Activated T-cell treated with anti-CD3 and anti-CD28 coated beads, Interleukin-2, amount 50 U/mL, for 72 hours (primary cell): ENCODE data around the gene NBAS. TPM values are rescaled to one million over a fixed set of nuclear protein-coding genes. Genes with fewer than 3 reads are reported as not detected.
A peak's percentile ranks its signal among the peaks of the same experiment; 100 is the strongest.
"Not testable (repeated sequence)": the region's sequence is repeated elsewhere in the genome, so short reads cannot be mapped to it uniquely, and the experiment has no call there.

Experiments
- ATAC-seq, 2 donors: fragments of 150-1000 bp; cut with Tn5 transposase; replicated peaks in 1 of 2; 2 replicates each; pipeline ENCODE4 v1.10.0; 2021; ENCODE audit warnings: moderate library complexity in 2 of 2, mild to moderate bottlenecking in 1 of 2
- DNase-seq, 2 donors: peaks; one replicate each; pipeline ENCODE4 v3.0.0; 2021 to 2022; ENCODE audit warnings: mixed read lengths in 1 of 2
- H3K27ac Mint-ChIP-seq: one replicate; pipeline ENCODE4 v1.8.0; 2022; ENCODE audit warnings: mild to moderate bottlenecking, moderate library complexity, mixed read lengths
- H3K27me3 Mint-ChIP-seq: one replicate; pipeline ENCODE4 v1.8.0; 2022; ENCODE audit warnings: low read depth, mixed read lengths
- H3K36me3 Mint-ChIP-seq, 2 donors: one replicate each; pipeline ENCODE4 v1.8.0; 2022; ENCODE audit warnings: mixed read lengths in 2 of 2, mild to moderate bottlenecking in 1 of 2; ENCODE audit not compliant: insufficient read depth in 2 of 2
- H3K4me1 Mint-ChIP-seq: one replicate; pipeline ENCODE4 v1.8.0; 2022; ENCODE audit warnings: low read depth, mixed read lengths
- H3K4me3 Mint-ChIP-seq, 2 donors: one replicate each; pipeline ENCODE4 v1.8.0; 2022; ENCODE audit warnings: mild to moderate bottlenecking in 2 of 2, mixed read lengths in 2 of 2, moderate library complexity in 2 of 2
- H3K9me3 Mint-ChIP-seq, 2 donors: one replicate each; pipeline ENCODE4 v1.8.0; 2022; ENCODE audit warnings: mixed read lengths in 2 of 2
- total RNA-seq, 2 donors: library from RNA; stranded (reverse); gene quantifications; one replicate each; pipeline ENCODE4 v1.2.3, GENCODE V29; 2022

The NBAS gene
- total RNA-seq, 2 donors from 2014 or later, result 45.9 to 50.8 TPM

DNA sequence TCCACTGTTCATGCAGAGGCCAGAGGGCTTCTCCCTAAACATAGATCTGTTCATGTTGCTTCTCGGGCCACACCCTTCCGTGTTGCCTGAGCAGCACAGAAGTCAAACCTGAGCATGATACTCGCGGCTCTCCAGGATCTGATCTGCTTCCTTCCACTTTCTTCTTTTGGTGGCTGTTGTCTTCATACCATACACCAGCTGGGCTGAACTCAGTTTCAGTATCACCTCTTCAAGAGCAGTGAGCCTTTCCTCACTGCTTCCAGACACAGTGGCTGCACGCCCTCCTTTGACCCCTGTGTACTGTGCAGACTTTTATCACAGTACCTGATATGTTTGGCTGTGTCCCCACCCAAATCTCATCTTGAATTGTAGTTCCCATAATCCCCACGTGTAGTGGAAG lies 348.9 kb downstream of the NBAS start:
- H3K27me3 Mint-ChIP-seq, result no peaks in the 10 kb centered on the region
- no peak overlapping the region for H3K27ac Mint-ChIP-seq
- H3K4me1 Mint-ChIP-seq, result peaks cover 10% of the 10 kb centered on the region
- H3K9me3 Mint-ChIP-seq, result peaks cover 15 to 16% of the 10 kb centered on the region in 2 donors
- no peak overlapping the region for H3K4me3 Mint-ChIP-seq
- ATAC-seq (no peak), DNase-seq (no peak)
- peaks cover 30 to 50% of the 10 kb centered on the region in 2 donors for H3K36me3 Mint-ChIP-seq

- Mint-ChIP-seq H3K4me1 (peaks cover 20% of the 10 kb centered on the region), H3K9me3 (peaks cover 16 to 22% of the 10 kb centered on the region in 2 donors), H3K36me3 (peaks cover 33 to 64% of the 10 kb centered on the region in 2 donors)
- not testable (repeated sequence) for ATAC-seq, H3K4me3 Mint-ChIP-seq, H3K27ac Mint-ChIP-seq, H3K27me3 Mint-ChIP-seq, DNase-seq
Observed at GRCh38 chr2:15210542-15210941, 350.6 kb downstream of the NBAS start.

GRCh38 chr2:15206419-15206818 lies 354.7 kb downstream of the NBAS start:
- H3K9me3 Mint-ChIP-seq, result peaks cover 11 to 17% of the 10 kb centered on the region in 2 donors
- no peak overlapping the region for H3K4me3 Mint-ChIP-seq
- H3K36me3 Mint-ChIP-seq, result peaks cover 31 to 53% of the 10 kb centered on the region in 2 donors
- ATAC-seq, result no peak
- H3K27ac Mint-ChIP-seq, result no peak overlapping the region
- no peak for DNase-seq
- H3K4me1 Mint-ChIP-seq, result peaks cover 26% of the 10 kb centered on the region
- no peaks in the 10 kb centered on the region for H3K27me3 Mint-ChIP-seq

DNA sequence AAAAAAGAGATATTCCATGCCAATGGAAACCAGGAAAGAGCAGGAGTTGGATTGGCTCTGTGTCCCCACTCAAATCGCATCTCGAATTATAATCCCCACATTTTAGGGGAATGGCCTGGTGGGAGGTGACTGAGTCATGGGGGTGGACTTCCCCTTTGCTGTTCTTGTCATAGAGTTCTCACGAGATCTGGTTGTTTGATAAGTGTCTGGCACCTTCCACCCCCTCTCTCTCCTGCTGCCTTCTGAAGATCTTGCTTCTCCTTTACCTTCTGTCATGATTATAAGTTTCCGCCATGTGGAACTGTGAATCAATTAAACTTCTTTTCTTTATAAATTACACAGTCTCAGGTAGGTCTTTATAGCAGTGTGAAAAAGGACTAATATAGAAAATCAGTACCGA lies 355.6 kb downstream of the NBAS start:
- Mint-ChIP-seq H3K36me3 (peaks cover 30 to 51% of the 10 kb centered on the region in 2 donors), H3K27ac (no peak overlapping the region), H3K4me1 (peaks cover 26% of the 10 kb centered on the region), H3K4me3 (no peak overlapping the region), H3K9me3 (peaks cover 11 to 15% of the 10 kb centered on the region in 2 donors), H3K27me3 (no peaks in the 10 kb centered on the region)
- peak in 1 of 2 donors; percentile 31 for ATAC-seq
- DNase-seq, result no peak

DNA sequence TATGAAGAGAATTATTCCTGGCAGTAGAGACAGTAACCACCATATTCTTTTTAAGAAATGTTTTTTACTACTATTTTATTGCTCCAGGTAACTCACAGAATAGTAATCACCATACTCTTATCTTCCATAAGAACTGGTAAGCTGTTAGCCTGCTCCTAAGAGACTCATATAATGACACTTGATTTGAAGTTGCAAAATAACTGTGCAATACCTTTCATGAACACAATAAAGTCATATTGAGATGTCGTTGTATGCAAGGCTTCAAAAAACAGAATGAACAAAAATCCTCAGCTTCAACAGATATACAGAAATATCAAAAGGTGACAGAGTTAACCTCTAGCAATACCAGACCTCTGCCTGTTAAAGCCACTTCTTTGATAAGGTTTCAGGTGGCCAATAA lies 360.1 kb downstream of the NBAS start:
- H3K4me1 Mint-ChIP-seq, result peaks cover 11% of the 10 kb centered on the region
- ATAC-seq, result no peak
- DNase-seq, result no peak

DNA sequence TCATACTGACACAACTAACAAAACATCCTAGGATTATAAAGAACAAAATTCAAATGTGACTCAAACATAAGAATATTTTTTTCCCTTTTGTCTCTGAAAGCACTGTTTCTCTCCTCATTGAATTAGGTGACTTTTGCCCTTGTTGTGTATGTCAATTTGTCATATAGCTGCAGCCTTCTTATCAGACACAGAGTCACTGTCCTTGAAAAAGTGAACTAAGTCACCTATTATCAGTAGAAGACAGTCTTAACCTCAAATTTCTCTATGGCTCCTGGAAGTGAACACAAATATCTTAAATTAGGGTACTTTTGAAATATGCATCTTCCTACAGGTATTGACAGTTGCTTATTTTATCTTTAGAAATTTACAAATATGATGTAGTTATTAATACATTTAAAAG lies 360.6 kb downstream of the NBAS start:
- Mint-ChIP-seq H3K9me3 (peaks cover 2 to 5% of the 10 kb centered on the region in 2 donors), H3K27ac (no peak overlapping the region), H3K4me1 (peaks cover 7% of the 10 kb centered on the region), H3K27me3 (no peaks in the 10 kb centered on the region), H3K36me3 (peaks cover 11 to 12% of the 10 kb centered on the region in 2 donors), H3K4me3 (no peak overlapping the region)
- ATAC-seq (no peak), DNase-seq (no peak)

More for the DNA sequence above, 360.1 kb downstream of the NBAS start:
- Mint-ChIP-seq H3K27me3 (no peaks in the 10 kb centered on the region), H3K27ac (no peak overlapping the region), H3K9me3 (peaks cover 5% of the 10 kb centered on the region in 2 donors), H3K4me3 (no peak overlapping the region), H3K36me3 (peaks cover 14 to 16% of the 10 kb centered on the region in 2 donors)

DNA sequence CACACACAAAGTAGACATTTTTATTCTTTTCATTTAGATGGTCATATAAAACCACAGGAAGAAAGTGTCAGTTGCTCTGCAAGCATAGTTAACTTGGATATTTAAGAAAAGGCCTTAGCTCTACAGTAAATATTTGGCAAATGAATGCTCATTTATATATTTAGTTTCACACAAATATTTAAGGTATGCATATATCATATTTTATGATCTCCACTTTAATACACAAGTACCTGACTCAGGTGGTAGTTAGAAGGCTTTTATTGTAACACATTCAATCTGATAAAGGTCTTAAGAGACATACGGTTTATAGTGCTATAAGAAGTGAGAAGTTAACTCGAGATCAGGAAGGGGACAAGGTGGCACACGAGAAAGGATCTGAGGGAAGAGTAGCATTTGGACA lies 363.1 kb downstream of the NBAS start:
- no peak overlapping the region for H3K27ac Mint-ChIP-seq
- H3K27me3 Mint-ChIP-seq, result no peaks in the 10 kb centered on the region
- DNase-seq (no peak), ATAC-seq (no peak)
- H3K4me3 Mint-ChIP-seq, result no peak overlapping the region
- H3K36me3 Mint-ChIP-seq, result no peaks in the 10 kb centered on the region
- no peaks in the 10 kb centered on the region for H3K4me1 Mint-ChIP-seq
- no peaks in the 10 kb centered on the region for H3K9me3 Mint-ChIP-seq

GRCh38 chr2:15195813-15196212 lies 365.3 kb downstream of the NBAS start:
- H3K27me3 Mint-ChIP-seq, result no peaks in the 10 kb centered on the region
- ATAC-seq, result no peak
- H3K9me3 Mint-ChIP-seq, result no peaks in the 10 kb centered on the region
- DNase-seq, result no peak
- no peak overlapping the region for H3K27ac Mint-ChIP-seq
- no peaks in the 10 kb centered on the region for H3K36me3 Mint-ChIP-seq
- H3K4me3 Mint-ChIP-seq, result no peak overlapping the region
- peaks cover 10% of the 10 kb centered on the region for H3K4me1 Mint-ChIP-seq

DNA sequence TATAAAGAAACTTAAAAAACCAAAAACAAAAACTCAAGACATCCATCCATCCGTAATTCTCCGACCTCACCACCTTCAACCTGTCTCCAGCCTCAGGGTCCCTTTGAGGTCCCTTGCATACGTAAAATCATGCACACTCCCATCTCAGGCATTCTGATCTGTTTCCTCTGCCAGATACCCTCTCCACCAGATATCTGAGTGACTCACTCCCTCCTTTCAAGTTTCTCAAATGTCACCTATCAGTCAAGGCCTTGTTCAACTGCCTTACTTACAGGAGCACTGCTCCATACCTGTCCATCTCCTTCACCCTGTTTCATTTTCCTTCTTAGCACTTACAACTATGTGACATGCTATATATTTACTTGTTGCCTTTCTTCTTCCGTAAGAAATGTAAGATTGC lies 369.3 kb downstream of the NBAS start:
- no peak for DNase-seq
- H3K27me3 Mint-ChIP-seq, result no peaks in the 10 kb centered on the region
- no peaks in the 10 kb centered on the region for H3K9me3 Mint-ChIP-seq
- peaks cover 0 to 5% of the 10 kb centered on the region in 2 donors for H3K36me3 Mint-ChIP-seq
- H3K27ac Mint-ChIP-seq, result no peak overlapping the region
- peak; percentile 35 to 62 for ATAC-seq
- no peak overlapping the region for H3K4me3 Mint-ChIP-seq
- H3K4me1 Mint-ChIP-seq, result peaks cover 10% of the 10 kb centered on the region

GRCh38 chr2:15189216-15189615 lies 371.9 kb downstream of the NBAS start:
- no peak for DNase-seq
- Mint-ChIP-seq H3K27me3 (no peaks in the 10 kb centered on the region), H3K4me3 (no peak overlapping the region), H3K27ac (no peak overlapping the region), H3K4me1 (peaks cover 10% of the 10 kb centered on the region), H3K36me3 (peaks cover 0 to 5% of the 10 kb centered on the region in 2 donors), H3K9me3 (no peaks in the 10 kb centered on the region)
- ATAC-seq, result no peak

GRCh38 chr2:15187702-15188101 lies 373.4 kb downstream of the NBAS start:
- ATAC-seq (no peak), DNase-seq (no peak)
- Mint-ChIP-seq H3K27me3 (no peaks in the 10 kb centered on the region), H3K27ac (no peak overlapping the region), H3K9me3 (no peaks in the 10 kb centered on the region), H3K4me1 (peaks cover 10% of the 10 kb centered on the region), H3K4me3 (no peak overlapping the region), H3K36me3 (peaks cover under 1 to 7% of the 10 kb centered on the region in 2 donors)

DNA sequence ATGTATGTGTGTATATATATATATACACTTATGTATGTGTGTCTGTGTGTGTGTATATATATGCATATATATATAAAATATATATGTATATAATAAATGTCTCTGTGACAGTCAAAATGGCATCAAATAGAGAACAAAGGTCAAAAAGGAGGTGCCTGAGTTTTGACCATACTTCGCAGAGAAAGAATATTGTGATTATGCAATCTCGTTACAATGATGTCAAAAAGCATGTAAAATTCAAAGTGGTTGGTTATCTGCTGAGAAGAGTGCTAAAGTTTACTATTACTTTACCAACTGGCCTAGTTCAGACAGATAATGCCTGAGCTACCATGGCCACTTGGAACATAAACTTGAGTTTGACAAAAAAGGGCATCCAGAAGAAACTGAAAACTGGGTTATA lies 375.0 kb downstream of the NBAS start:
- DNase-seq, result no peak
- Mint-ChIP-seq H3K4me3 (no peak overlapping the region), H3K9me3 (no peaks in the 10 kb centered on the region), H3K27me3 (peaks cover 5% of the 10 kb centered on the region), H3K36me3 (peaks cover 7% of the 10 kb centered on the region in 2 donors), H3K4me1 (no peaks in the 10 kb centered on the region), H3K27ac (no peak overlapping the region)
- ATAC-seq, result no peak

GRCh38 chr2:15184491-15184890 lies 376.6 kb downstream of the NBAS start:
- H3K36me3 Mint-ChIP-seq, result peaks cover 4 to 7% of the 10 kb centered on the region in 2 donors
- peaks cover 21% of the 10 kb centered on the region for H3K27me3 Mint-ChIP-seq
- no peak overlapping the region for H3K27ac Mint-ChIP-seq
- no peaks in the 10 kb centered on the region for H3K4me1 Mint-ChIP-seq
- DNase-seq (no peak), ATAC-seq (no peak)
- H3K9me3 Mint-ChIP-seq, result no peaks in the 10 kb centered on the region
- no peak overlapping the region for H3K4me3 Mint-ChIP-seq

DNA sequence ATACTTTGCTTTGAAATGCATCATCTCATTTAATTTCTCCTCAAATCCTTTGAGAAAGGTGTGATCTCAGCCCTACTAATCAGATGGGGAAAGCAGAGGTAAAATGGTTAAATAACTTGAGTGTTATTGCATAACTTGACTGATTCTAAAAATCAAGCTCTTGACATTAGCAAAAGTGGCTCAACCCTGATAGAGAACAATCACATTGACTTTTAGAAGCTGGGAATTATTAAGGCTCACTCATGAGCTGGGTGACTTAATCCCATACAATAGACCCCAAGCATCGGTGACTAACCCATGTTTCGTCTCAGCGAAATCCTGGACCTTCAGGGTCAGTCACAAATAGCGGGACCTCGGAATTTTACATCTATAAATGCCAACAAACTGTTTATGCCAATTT lies 378.9 kb downstream of the NBAS start:
- peaks cover 18% of the 10 kb centered on the region for H3K4me1 Mint-ChIP-seq
- no peak for DNase-seq
- peaks cover 7 to 11% of the 10 kb centered on the region in 2 donors for H3K36me3 Mint-ChIP-seq
- no peaks in the 10 kb centered on the region for H3K9me3 Mint-ChIP-seq
- no peak overlapping the region for H3K4me3 Mint-ChIP-seq
- peaks cover 35% of the 10 kb centered on the region for H3K27me3 Mint-ChIP-seq
- no peak overlapping the region for H3K27ac Mint-ChIP-seq
- no peak for ATAC-seq
